PC-3 (cell line): Measurements from ENCODE around the gene HSF2BP. TPM values are rescaled to one million over a fixed set of nuclear protein-coding genes. Genes with fewer than 3 reads are reported as not detected.

ENCODE experiments used
- ATAC-seq: fragments of 200-7000 bp; cut with Tn5 transposase; 2 replicates; pipeline ENCODE4 v1.9.1; 2020; ENCODE audit warnings: mild to moderate bottlenecking, moderate library complexity
- BruUV-seq: library from RNA; stranded (reverse); fragments of 400-500 nt; replicated peaks from 2 replicates; lab custom pipeline; 2021; lab: Mats Ljungman, UMichigan
- CTCF ChIA-PET: fragments of 300-600 bp; sonication (Branson Sonifier 250); formaldehyde crosslinking; loops from one replicate; lab custom pipeline; 2022; ENCODE audit warnings: antibody characterized with exemption; lab: Charles Lee
- POLR2A ChIA-PET: fragments of 300-600 bp; sonication (Branson Sonifier 250); formaldehyde crosslinking; loops from one replicate; lab custom pipeline; 2022; ENCODE audit warnings: antibody characterized with exemption; ENCODE audit not compliant: unreplicated experiment; lab: Charles Lee
- DNase-seq: peaks from one replicate; pipeline ENCODE4 v3.0.0-alpha.2; 2015
- H2AFZ ChIP-seq: fragments of 300-600 bp; sonication (generic); 2 replicates; pipeline ENCODE4 v1.6.0; 2016; ENCODE audit warnings: antibody characterized with exemption, low read length
- H3F3A ChIP-seq: fragments of 300-600 bp; sonication (generic); one replicate; pipeline ENCODE4 v1.6.0; 2017; ENCODE audit warnings: antibody characterized with exemption, low read length, control low read depth, mild to moderate bottlenecking; ENCODE audit not compliant: unreplicated experiment
- H3K27ac ChIP-seq: fragments of 300-600 bp; sonication (generic); 2 replicates; pipeline ENCODE4 v1.5.1; 2016; ENCODE audit warnings: mild to moderate bottlenecking, low read length
- H3K27me3 ChIP-seq: fragments of 300-600 bp; sonication (generic); 2 replicates; pipeline ENCODE4 v1.6.1; 2016; ENCODE audit warnings: low read length, mixed read lengths
- H3K36me3 ChIP-seq: fragments of 300-600 bp; sonication (generic); 2 replicates; pipeline ENCODE4 v1.6.1; 2016; ENCODE audit warnings: low read depth, mixed run types, low read length, mixed read lengths
- H3K4me1 ChIP-seq: fragments of 300-600 bp; sonication (generic); 2 replicates; pipeline ENCODE4 v1.5.1; 2016; ENCODE audit warnings: low read length; ENCODE audit not compliant: insufficient read depth
- H3K4me2 ChIP-seq: fragments of 300-600 bp; sonication (generic); 2 replicates; pipeline ENCODE4 v1.6.0; 2016; ENCODE audit warnings: low read length
- H3K4me3 ChIP-seq: fragments of 300-600 bp; sonication (generic); 2 replicates; pipeline ENCODE4 v1.5.1; 2016; ENCODE audit warnings: mild to moderate bottlenecking, low read length, mixed read lengths
- H3K79me2 ChIP-seq: fragments of 300-600 bp; sonication (generic); 2 replicates; pipeline ENCODE4 v1.6.1; 2017; ENCODE audit warnings: low read length, mixed read lengths
- H3K9ac ChIP-seq: fragments of 300-600 bp; sonication (generic); 2 replicates; pipeline ENCODE4 v1.6.0; 2016; ENCODE audit warnings: mild to moderate bottlenecking, low read length
- H3K9me2 ChIP-seq: fragments of 300-600 bp; sonication (generic); replicated peaks from 2 replicates; pipeline ENCODE4 v1.6.1; 2016; ENCODE audit warnings: mixed run types, low read length, mixed read lengths
- H3K9me3 ChIP-seq: fragments of 300-600 bp; sonication (generic); 2 replicates; pipeline ENCODE4 v1.6.1; 2016; ENCODE audit warnings: low read length, mixed read lengths
- H4K20me1 ChIP-seq: fragments of 300-600 bp; sonication (generic); 2 replicates; pipeline ENCODE4 v1.6.1; 2016; ENCODE audit warnings: low read length, mixed read lengths
- EZH2 ChIP-seq: fragments of 300-600 bp; sonication (generic); IDR thresholded peaks from one replicate; pipeline ENCODE4 v1.6.1; 2017; ENCODE audit warnings: antibody characterized with exemption, mild to moderate bottlenecking, low read length; ENCODE audit not compliant: unreplicated experiment
- EZH2phosphoT487 ChIP-seq: fragments of 300-600 bp; sonication (generic); IDR thresholded peaks from 2 replicates; pipeline ENCODE4 v1.6.1; 2018; ENCODE audit warnings: mild to moderate bottlenecking, antibody characterized with exemption, low read length, borderline replicate concordance
- intact Hi-C: fragments of 100-400 bp; cut with micrococcal nuclease; formaldehyde crosslinking; loops from 2 replicates; pipeline ENCODE4 v1.9.0; 2023
- total RNA-seq: library from RNA; depleted of rRNA; stranded (reverse); fragments of >200 nt; gene quantifications from 2 replicates; pipeline ENCODE4 v1.2.3, GENCODE V29; 2014
- TF ChIP-seq, protein P1 (sequence below): fragments of 300-600 bp; sonication (generic); conservative IDR thresholded peaks from 2 replicates; pipeline ENCODE4 v1.5.1; 2017; ENCODE audit warnings: antibody characterized with exemption, low read depth, mild to moderate bottlenecking, low read length

The HSF2BP gene
- total RNA-seq, 1 experiment from 2014 or later = 2.4 TPM

DNA sequence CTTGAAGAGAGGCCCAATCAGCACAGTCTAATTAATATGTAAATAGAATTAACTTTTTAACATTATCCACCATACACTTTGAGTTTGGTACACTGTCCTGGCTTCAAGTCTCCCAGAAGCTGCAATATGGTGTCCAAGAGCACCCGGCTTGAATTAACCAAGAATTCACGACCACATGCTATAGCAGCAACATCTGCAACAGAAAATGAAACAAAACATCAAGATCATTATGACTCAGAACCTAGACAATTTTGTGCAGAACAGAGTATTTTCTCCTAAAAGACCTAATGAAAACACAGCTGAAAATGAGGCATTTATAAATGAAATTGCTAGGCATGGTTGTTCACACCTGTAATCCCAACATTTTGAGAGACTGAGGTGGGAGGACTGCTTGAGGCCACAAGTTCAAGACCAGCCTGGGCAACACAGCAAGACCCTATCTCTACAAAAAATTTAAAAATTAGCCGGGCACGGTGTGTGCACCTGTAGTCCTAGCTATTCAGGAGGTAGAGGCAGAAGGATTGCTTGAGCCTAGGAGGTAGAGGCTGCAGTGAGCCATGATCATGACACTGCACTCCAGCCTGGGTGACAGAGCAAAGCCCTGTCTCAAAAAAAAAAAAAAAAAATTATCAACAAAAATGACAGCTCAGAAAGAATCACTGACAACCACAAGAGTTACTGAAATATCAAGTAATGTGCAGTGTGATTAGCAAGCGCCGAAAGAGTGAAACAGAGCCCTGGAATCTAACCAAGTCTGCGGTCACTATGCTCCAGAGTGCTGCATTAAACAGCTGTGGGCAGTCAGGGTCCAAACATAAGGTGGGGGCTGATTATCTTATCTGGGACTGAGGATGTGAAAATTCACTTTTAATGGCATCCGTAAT lies 45.3 kb downstream of the HSF2BP start:
- H4K20me1 ChIP-seq = no peaks in the 10 kb centered on the region
- no peak overlapping the region for H2AFZ ChIP-seq
- H3K27ac ChIP-seq = no peak overlapping the region
- H3K9me3 ChIP-seq = no peaks in the 10 kb centered on the region
- ATAC-seq = no peak
- no peak for DNase-seq
- H3K4me1 ChIP-seq = peaks cover 42% of the 10 kb centered on the region
- CTCF ChIA-PET = no interaction called here
- TF ChIP-seq EZH2phosphoT487 = no peak
- no peak for TF ChIP-seq EZH2
- TF ChIP-seq, protein P1, sequence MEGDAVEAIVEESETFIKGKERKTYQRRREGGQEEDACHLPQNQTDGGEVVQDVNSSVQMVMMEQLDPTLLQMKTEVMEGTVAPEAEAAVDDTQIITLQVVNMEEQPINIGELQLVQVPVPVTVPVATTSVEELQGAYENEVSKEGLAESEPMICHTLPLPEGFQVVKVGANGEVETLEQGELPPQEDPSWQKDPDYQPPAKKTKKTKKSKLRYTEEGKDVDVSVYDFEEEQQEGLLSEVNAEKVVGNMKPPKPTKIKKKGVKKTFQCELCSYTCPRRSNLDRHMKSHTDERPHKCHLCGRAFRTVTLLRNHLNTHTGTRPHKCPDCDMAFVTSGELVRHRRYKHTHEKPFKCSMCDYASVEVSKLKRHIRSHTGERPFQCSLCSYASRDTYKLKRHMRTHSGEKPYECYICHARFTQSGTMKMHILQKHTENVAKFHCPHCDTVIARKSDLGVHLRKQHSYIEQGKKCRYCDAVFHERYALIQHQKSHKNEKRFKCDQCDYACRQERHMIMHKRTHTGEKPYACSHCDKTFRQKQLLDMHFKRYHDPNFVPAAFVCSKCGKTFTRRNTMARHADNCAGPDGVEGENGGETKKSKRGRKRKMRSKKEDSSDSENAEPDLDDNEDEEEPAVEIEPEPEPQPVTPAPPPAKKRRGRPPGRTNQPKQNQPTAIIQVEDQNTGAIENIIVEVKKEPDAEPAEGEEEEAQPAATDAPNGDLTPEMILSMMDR = no peak
- no peaks in the 10 kb centered on the region for H3K36me3 ChIP-seq
- no peaks in the 10 kb centered on the region for H3F3A ChIP-seq
- no TSS peak for BruUV-seq
- H3K4me3 ChIP-seq = no peak overlapping the region
- H3K9ac ChIP-seq = no peak overlapping the region
- no peak overlapping the region for H3K4me2 ChIP-seq
- no peaks in the 10 kb centered on the region for H3K79me2 ChIP-seq
- H3K27me3 ChIP-seq = no peaks in the 10 kb centered on the region
- H3K9me2 ChIP-seq = no peaks in the 10 kb centered on the region
- intact Hi-C loops = no loop called here
- POLR2A ChIA-PET = no interaction called here

DNA sequence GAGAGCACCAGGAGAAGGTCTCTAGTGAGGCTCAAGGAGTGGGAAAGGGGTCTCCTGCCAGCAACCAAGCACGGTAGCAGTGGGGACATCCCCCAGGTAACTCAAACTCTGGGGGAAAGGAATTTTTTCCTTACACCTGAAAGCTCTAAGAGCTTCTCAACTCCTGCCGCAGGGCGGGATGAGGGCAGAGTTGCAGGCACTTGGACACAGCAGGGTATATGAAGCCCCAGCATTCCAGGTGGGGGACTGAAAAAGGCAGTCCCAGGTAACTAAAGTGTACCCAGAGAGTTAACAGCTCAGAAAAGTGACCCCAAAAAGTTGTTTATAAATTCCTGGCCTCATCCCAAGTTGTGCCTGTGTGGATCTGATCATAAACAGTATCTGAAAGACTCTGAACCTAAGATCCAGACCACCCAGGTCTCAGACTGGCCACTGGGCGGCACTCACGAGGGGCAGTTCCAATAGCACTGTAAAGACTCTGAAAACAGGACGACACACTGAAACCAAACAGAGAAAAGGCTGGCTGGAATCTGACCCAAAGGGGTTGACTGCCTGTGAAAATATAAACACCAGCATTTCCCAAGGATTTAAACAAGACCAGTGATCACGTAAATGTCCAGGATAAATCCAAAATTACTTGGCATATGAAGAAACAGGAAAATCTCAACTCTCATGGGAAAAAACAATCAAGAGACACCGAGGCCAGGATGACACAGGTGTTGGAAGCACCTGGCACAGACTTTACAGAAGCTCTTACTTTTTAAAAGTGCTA lies 47.5 kb downstream of the HSF2BP start:
- H3F3A ChIP-seq = no peaks in the 10 kb centered on the region
- H4K20me1 ChIP-seq = no peaks in the 10 kb centered on the region
- TF ChIP-seq EZH2 (no peak), EZH2phosphoT487 (no peak)
- TF ChIP-seq, protein P1 = peak; percentile 95
- no peaks in the 10 kb centered on the region for H3K27me3 ChIP-seq
- DNase-seq (peak; percentile 77), ATAC-seq (peak; percentile 91)
- H3K36me3 ChIP-seq = no peaks in the 10 kb centered on the region
- peak overlapping the region; percentile 8 for H3K27ac ChIP-seq
- intact Hi-C loops = loop anchor here (1.0 kb wide), 2 partner anchors 25 to 34 kb away; no protein-coding TSS in a partner anchor
- no peak overlapping the region for H3K9ac ChIP-seq
- peaks cover 44% of the 10 kb centered on the region for H3K4me1 ChIP-seq
- peak overlapping the region; percentile 27; the same call in 1 of the 2 replicates for H3K4me2 ChIP-seq
- H3K79me2 ChIP-seq = no peaks in the 10 kb centered on the region
- BruUV-seq = no TSS peak
- ChIA-PET POLR2A (interaction anchor here (0.7 kb wide), 1 partner anchor 11 kb away, joined by 3 read pairs; no protein-coding TSS in a partner anchor), CTCF (interaction anchor here (0.7 to 1.0 kb wide), 4 partner anchors 14 to 261 kb away, joined by 3 to 4 read pairs (median 4); no protein-coding TSS in a partner anchor)
- no peaks in the 10 kb centered on the region for H3K9me3 ChIP-seq
- no peak overlapping the region for H3K4me3 ChIP-seq
- peak overlapping the region; percentile 66 for H2AFZ ChIP-seq
- H3K9me2 ChIP-seq = no peaks in the 10 kb centered on the region
